ENCODE data around the gene MYH11. TPM values are rescaled to one million over a fixed set of nuclear protein-coding genes. Genes with fewer than 3 reads are reported as not detected.
"Not testable (repeated sequence)": the region's sequence is repeated elsewhere in the genome, so short reads cannot be mapped to it uniquely, and the experiment has no call there.

The MYH11 gene
- total RNA-seq, 2 donors from 2014 or later = 39.1 to 579 TPM

- DNase-seq; intact Hi-C loops (cut with DNase I, micrococcal nuclease); ATAC-seq: not testable (repeated sequence)
Measured at GRCh38 chr16:15672127-15672513, 184.7 kb downstream of the MYH11 start.

GRCh38 chr16:15671530-15672117 lies 185.2 kb downstream of the MYH11 start:
- ATAC-seq (no peak), DNase-seq (no peak)
- intact Hi-C loops (cut with DNase I, micrococcal nuclease) = no loop called here

- ATAC-seq (no peak), DNase-seq (no peak)
- intact Hi-C loops (cut with DNase I, micrococcal nuclease) = no loop called here
Measured at GRCh38 chr16:15667091-15667742, 189.6 kb downstream of the MYH11 start.

- no peak for ATAC-seq
- intact Hi-C loops (cut with DNase I, micrococcal nuclease) = no loop called here
- DNase-seq = no peak
Measured at GRCh38 chr16:15665107-15665506, 191.7 kb downstream of the MYH11 start.

GRCh38 chr16:15660203-15660601 lies 196.6 kb downstream of the MYH11 start:
- no peak for ATAC-seq
- intact Hi-C loops (cut with DNase I, micrococcal nuclease) = no loop called here
- no peak for DNase-seq

- no peak for DNase-seq
- ATAC-seq = no peak
- intact Hi-C loops (cut with DNase I, micrococcal nuclease) = no loop called here
Measured at GRCh38 chr16:15658556-15658955, 198.3 kb downstream of the MYH11 start.

GRCh38 chr16:15658149-15658548 lies 198.7 kb downstream of the MYH11 start:
- intact Hi-C loops (cut with DNase I, micrococcal nuclease) = no loop called here
- ATAC-seq (no peak), DNase-seq (no peak)

- DNase-seq; ATAC-seq; intact Hi-C loops (cut with DNase I, micrococcal nuclease): not testable (repeated sequence)
Measured at GRCh38 chr16:15655561-15655960, 201.3 kb downstream of the MYH11 start.

- no peak for ATAC-seq
- intact Hi-C loops (cut with DNase I, micrococcal nuclease) = no loop called here
Measured at GRCh38 chr16:15654591-15654990, 202.2 kb downstream of the MYH11 start.

GRCh38 chr16:15653227-15653626 lies 203.6 kb downstream of the MYH11 start:
- ATAC-seq (no peak), DNase-seq (no peak)
- intact Hi-C loops (cut with DNase I, micrococcal nuclease) = no loop called here

More at GRCh38 chr16:15654591-15654990, 202.2 kb downstream of the MYH11 start:
- no peak for DNase-seq

Other genes with a start within 250 kb of the MYH11 start
- 10 to 100 TPM; 54.5 to 85.9 TPM for gene MARF1, start 213.9 kb downstream of the MYH11 start, total RNA-seq
- 10 to 100 TPM; 24.8 to 30.9 TPM for gene NDE1, start 206.8 kb downstream of the MYH11 start, total RNA-seq
- 10 to 100 TPM; 18.9 to 22.6 TPM for gene CEP20, start 31.6 kb upstream of the MYH11 start, total RNA-seq
- gene ABCC1, start 92.6 kb upstream of the MYH11 start, total RNA-seq = 10 to 100 TPM; 18.3 to 23.3 TPM

Measured in left colon (tissue), 2 donors.